Spleen (tissue), 11 donors: ENCODE data around the gene MLST8. TPM values are rescaled to one million over a fixed set of nuclear protein-coding genes. Genes with fewer than 3 reads are reported as not detected.

ENCODE experiments used
- DNase-seq: peaks from one replicate; pipeline ENCODE4 v3.0.0-alpha.2; 2020
- H3K27ac ChIP-seq, 8 donors: fragments of 200-600 bp; sonication (generic) in 7 of 8; 1 replicate in 4 of 8; 2 replicates in 4 of 8; pipeline versions ENCODE4 v1.5.0 to v1.8.0; 2016 to 2021; ENCODE audit warnings: inconsistent platforms in 4 of 8, mild to moderate bottlenecking in 4 of 8, moderate library complexity in 1 of 8
- H3K27me3 ChIP-seq, 7 donors: fragments of 200-600 bp; sonication (generic) in 6 of 7; replicated peaks in 1 of 7; 1 replicate in 4 of 7; 2 replicates in 3 of 7; pipeline versions ENCODE4 v1.5.0 to v1.8.0; 2016 to 2021; ENCODE audit warnings: inconsistent platforms in 3 of 7, mild to moderate bottlenecking in 1 of 7
- H3K36me3 ChIP-seq, 6 donors: fragments of 200-600 bp; sonication (generic) in 5 of 6; 1 replicate in 4 of 6; 2 replicates in 2 of 6; pipeline versions ENCODE4 v1.5.0 to v1.8.0; 2016 to 2021; ENCODE audit warnings: inconsistent platforms in 2 of 6
- H3K4me1 ChIP-seq, 6 donors: fragments of 200-600 bp; sonication (generic) in 5 of 6; 1 replicate in 3 of 6; 2 replicates in 3 of 6; pipeline versions ENCODE4 v1.5.0 to v1.8.0; 2016 to 2021; ENCODE audit warnings: inconsistent platforms in 3 of 6
- H3K4me3 ChIP-seq, 8 donors: fragments of 200-600 bp; sonication (generic) in 7 of 8; 1 replicate in 4 of 8; 2 replicates in 4 of 8; pipeline versions ENCODE4 v1.5.0 to v1.8.0; 2016 to 2021; ENCODE audit warnings: inconsistent platforms in 4 of 8, mild to moderate bottlenecking in 4 of 8, moderate library complexity in 2 of 8
- H3K9me3 ChIP-seq, 8 donors: fragments of 200-600 bp; sonication (generic) in 7 of 8; 1 replicate in 4 of 8; 2 replicates in 4 of 8; pipeline versions ENCODE4 v1.5.0 to v1.8.0; 2016 to 2021; ENCODE audit warnings: inconsistent platforms in 4 of 8
- POLR2A ChIP-seq, 3 donors: fragments of 450-650 bp; IDR thresholded peaks; one replicate each; pipeline ENCODE4 v1.5.1; 2017; ENCODE audit warnings: antibody characterized with exemption in 3 of 3, mild to moderate bottlenecking in 1 of 3
- POLR2AphosphoS5 ChIP-seq, 3 donors: sonication (generic); formaldehyde crosslinking; IDR thresholded peaks; one replicate each; pipeline ENCODE4 v1.5.1; 2017; ENCODE audit warnings: antibody characterized with exemption in 3 of 3
- WGBS, 5 donors: extraction: QIAGEN DNeasy Blood & Tissue Kit in 3 of 5; methylation state at CpG; one replicate each; pipeline versions ENCODE4 v1.1.5 to v1.1.7; 2013 to 2018; 5-methylcytosine and 5-hydroxymethylcytosine counted together
- intact Hi-C: fragments of 100-400 bp; cut with DNase I; formaldehyde crosslinking; loops from one replicate; pipeline ENCODE4 v1.15.0; 2023; ENCODE audit warnings: low total_unique reads
- polyA plus RNA-seq, 3 donors: library from polyadenylated mRNA; stranded (reverse); fragments of 200-250 nt; gene quantifications; one replicate each; pipeline ENCODE4 v1.2.1, GENCODE V29; 2013
- total RNA-seq, 7 donors: library from RNA; depleted of rRNA in 3 of 7; stranded (reverse); fragments of >200 nt in 3 of 7; fragmentation: NEBNext Ultra II Directional in 4 of 7; extraction: Animal tissue kit (Norgen Biotek cat#: 25700) in 4 of 7; gene quantifications; one replicate each; pipeline versions ENCODE4 v1.1.0 to v1.2.1, GENCODE V29; 2016 to 2021
- TF ChIP-seq, protein P1 (sequence below), 11 experiments: fragments of 200-600 bp in 7 of 11; fragments of 450-650 bp in 4 of 11; sonication (generic) in 4 of 11; IDR thresholded peaks in 8 of 11; conservative IDR thresholded peaks in 3 of 11; 1 replicate in 7 of 11; 2 replicates in 4 of 11; pipeline versions ENCODE4 v1.4.0 to v1.8.0; 2016 to 2021; ENCODE audit warnings: antibody characterized with exemption in 11 of 11, inconsistent platforms in 4 of 11, mild to moderate bottlenecking in 1 of 11
- donor health status: healthy with polysubstance abuse.
- donor health status: DM: no; HTN: no; CAD: no; lungs with moderate emphysema.
- donor health status: DM: no; HTN: no; CAD: no.
- donor health status: Bipolar disorder and iron deficiency.
- donor health status: healthy.
- donor health status: DM: no; HTN: no; CAD: no.
- donor health status: DM: yes; HTN: yes; CAD: no.

The MLST8 gene
- total and polyA plus RNA-seq, 10 donors: 25.0 to 61.7 (median 40.6) TPM

DNA sequence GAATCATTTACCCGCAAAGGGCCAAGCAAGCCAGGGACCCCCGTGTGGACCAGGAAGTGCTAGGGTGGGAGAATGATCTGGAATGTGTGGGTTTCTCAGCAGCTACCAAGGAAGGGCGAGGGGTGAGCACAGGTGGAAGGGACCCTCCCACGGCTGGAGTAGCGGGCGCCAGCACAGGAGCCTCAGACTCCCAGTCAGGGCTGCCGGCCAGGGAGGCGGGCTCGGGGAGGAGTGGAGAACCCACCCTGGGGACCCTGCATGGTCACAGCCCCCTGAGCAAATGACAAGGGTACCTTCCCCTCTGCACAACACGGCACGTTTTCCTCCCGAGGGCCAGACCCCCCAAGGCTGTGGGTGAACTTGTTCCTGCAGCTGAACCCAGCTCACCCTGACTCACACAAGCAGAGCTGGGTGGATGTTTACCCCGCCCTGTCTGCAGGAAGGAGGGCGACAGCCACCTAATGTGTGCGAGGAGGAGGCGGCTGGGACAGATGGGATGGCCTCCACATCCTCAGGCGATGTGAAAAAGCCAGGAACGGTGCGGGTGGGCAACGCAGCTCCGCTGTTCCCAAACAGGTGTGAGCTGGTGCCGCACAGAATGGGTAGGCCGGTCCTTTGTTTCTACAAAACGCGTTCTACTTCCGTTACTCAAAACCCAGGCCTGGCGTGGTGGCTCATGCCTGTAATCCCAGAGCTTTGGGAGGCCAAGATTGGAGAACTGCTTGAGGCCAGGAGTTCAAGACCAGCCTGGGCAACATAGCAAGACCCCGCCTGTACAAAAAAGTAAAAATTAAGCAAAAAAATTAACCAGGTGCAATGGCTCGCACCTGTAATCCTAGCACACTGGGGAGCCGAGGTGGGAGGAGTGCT lies 39.9 kb downstream of the MLST8 start:
- H3K27ac ChIP-seq: no peak overlapping the region
- WGBS, 5 donors: 93 to 96% (median 94%) methylated on average over 30 of the region's 30 CpGs
- DNase-seq: no peak
- no peaks in the 10 kb centered on the region for H3K9me3 ChIP-seq
- H3K27me3 ChIP-seq: no peaks in the 10 kb centered on the region
- TF ChIP-seq, protein P1, sequence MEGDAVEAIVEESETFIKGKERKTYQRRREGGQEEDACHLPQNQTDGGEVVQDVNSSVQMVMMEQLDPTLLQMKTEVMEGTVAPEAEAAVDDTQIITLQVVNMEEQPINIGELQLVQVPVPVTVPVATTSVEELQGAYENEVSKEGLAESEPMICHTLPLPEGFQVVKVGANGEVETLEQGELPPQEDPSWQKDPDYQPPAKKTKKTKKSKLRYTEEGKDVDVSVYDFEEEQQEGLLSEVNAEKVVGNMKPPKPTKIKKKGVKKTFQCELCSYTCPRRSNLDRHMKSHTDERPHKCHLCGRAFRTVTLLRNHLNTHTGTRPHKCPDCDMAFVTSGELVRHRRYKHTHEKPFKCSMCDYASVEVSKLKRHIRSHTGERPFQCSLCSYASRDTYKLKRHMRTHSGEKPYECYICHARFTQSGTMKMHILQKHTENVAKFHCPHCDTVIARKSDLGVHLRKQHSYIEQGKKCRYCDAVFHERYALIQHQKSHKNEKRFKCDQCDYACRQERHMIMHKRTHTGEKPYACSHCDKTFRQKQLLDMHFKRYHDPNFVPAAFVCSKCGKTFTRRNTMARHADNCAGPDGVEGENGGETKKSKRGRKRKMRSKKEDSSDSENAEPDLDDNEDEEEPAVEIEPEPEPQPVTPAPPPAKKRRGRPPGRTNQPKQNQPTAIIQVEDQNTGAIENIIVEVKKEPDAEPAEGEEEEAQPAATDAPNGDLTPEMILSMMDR (IDR thresholded peaks at IDR 0.05 in 8 of 11, conservative IDR thresholded peaks at IDR 0.05 in 3 of 11): no peak
- no peak for TF ChIP-seq POLR2AphosphoS5 (IDR thresholded peaks at IDR 0.05)
- TF ChIP-seq POLR2A (IDR thresholded peaks at IDR 0.05): no peak
- peaks cover 0 to 70% (median 46%) of the 10 kb centered on the region in 6 donors for H3K36me3 ChIP-seq
- H3K4me1 ChIP-seq: peaks cover 2 to 29% (median 7%) of the 10 kb centered on the region in 6 donors
- H3K4me3 ChIP-seq: no peak overlapping the region
- intact Hi-C loops: no loop called here

DNA sequence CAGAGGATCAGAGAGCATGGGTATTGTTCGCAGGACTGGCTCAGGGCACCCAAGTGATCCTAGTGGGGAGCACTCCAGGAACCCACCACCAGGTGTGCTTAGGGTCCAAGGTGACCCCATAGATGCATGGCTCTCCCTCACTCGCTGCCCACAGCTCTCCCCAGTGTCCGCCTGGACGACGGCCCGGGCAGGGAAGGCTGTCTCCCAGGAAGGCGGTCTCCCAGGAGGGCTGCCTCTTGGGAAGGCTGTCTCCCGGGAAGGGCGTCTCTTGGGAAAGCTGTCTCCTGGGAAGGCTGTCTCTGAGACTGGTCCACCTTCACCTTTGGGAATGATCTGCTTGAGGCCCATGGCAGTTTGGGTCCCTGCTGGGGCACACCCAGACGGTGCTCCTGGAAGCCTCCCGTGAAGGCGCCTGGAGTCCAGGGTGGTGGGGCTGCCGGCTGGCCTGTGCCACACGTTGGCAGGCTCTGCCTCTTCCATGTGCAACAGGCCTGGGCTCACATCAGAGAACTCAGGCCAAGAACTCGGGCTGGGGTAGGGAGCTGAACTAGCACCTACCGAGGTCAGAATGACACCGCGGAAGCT lies 41.1 kb downstream of the MLST8 start:
- peaks cover 0 to 57% (median 44%) of the 10 kb centered on the region in 6 donors for H3K36me3 ChIP-seq
- WGBS, 5 donors: 87 to 96% (median 95%) methylated on average over 10 to 18 of the region's 18 CpGs
- no peaks in the 10 kb centered on the region for H3K27me3 ChIP-seq
- no peak overlapping the region for H3K4me3 ChIP-seq
- H3K4me1 ChIP-seq: peaks cover 9 to 38% (median 15%) of the 10 kb centered on the region in 6 donors
- no peaks in the 10 kb centered on the region for H3K9me3 ChIP-seq
- intact Hi-C loops: no loop called here
- DNase-seq: no peak
- TF ChIP-seq, protein P1 (IDR thresholded peaks at IDR 0.05 in 8 of 11, conservative IDR thresholded peaks at IDR 0.05 in 3 of 11): no peak
- no peak for TF ChIP-seq POLR2A (IDR thresholded peaks at IDR 0.05)
- TF ChIP-seq POLR2AphosphoS5 (IDR thresholded peaks at IDR 0.05): no peak
- no peak overlapping the region for H3K27ac ChIP-seq

DNA sequence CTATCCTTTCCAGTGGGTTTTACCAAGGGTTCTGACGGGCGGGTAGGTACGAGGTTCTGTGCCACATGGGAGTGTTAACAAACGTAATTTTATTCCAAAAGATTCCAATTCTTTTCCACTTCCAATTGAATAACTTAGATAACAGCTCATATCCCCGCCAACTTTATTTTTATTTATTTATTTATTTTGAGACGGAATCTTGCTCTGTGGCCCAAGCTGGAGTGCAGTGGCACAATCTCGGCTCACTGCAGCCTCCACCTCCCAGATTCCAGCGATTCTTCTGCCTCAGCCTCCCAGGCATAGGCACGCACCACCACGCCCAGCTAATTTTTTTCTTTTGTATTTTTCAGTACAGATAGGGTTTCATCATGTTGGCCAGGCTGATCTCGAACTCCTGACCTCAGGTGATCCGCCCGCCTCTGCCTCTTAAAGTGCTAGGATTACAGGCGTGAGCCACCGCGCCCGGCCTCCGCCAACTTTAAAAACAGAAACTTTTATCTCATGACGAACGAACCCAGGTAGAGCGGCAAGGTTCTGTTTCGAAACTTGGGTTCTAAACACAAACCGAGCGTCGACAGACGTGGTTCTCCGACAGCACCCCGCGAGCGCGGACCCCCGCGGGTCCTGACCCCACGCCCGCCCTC lies 45.5 kb downstream of the MLST8 start:
- Histone ChIP-seq H3K36me3 (peaks cover 0 to 52% (median 41%) of the 10 kb centered on the region in 6 donors), H3K27me3 (no peaks in the 10 kb centered on the region), H3K4me1 (peaks cover 9 to 52% (median 29%) of the 10 kb centered on the region in 6 donors), H3K4me3 (peak overlapping the region; percentile 59 to 85 (median 68)), H3K27ac (peak overlapping the region; percentile 78 to 96 (median 90)), H3K9me3 (no peaks in the 10 kb centered on the region)
- WGBS, 5 donors: 13 to 16% (median 13%) methylated on average over 18 to 35 of the region's 35 CpGs
- DNase-seq: no peak
- TF ChIP-seq POLR2A (IDR thresholded peaks at IDR 0.05): no peak
- TF ChIP-seq, protein P1 (IDR thresholded peaks at IDR 0.05 in 8 of 11, conservative IDR thresholded peaks at IDR 0.05 in 3 of 11): no peak
- TF ChIP-seq POLR2AphosphoS5 (IDR thresholded peaks at IDR 0.05): no peak
- intact Hi-C loops: no loop called here
